Right cardiac atrium (tissue), 5 donors: ENCODE data around the gene TMEM184A. TPM values are rescaled to one million over a fixed set of nuclear protein-coding genes. Genes with fewer than 3 reads are reported as not detected.
"Not testable (repeated sequence)": the region's sequence is repeated elsewhere in the genome, so short reads cannot be mapped to it uniquely, and the experiment has no call there.

ENCODE experiments used
- ATAC-seq, 2 donors: fragments of 200-7000 bp; cut with Tn5 transposase; one replicate each; pipeline versions ENCODE4 v1.8.0 to v1.9.1; 2020; ENCODE audit warnings: moderate library complexity in 2 of 2, mild to moderate bottlenecking in 1 of 2
- DNase-seq, 3 donors: peaks; one replicate each; pipeline ENCODE4 v3.0.0-alpha.2; 2020
- H3K27ac ChIP-seq: one replicate; pipeline ENCODE4 v1.5.1; 2013; ENCODE audit warnings: mild to moderate bottlenecking, low read length, control low read depth, moderate library complexity
- H3K27me3 ChIP-seq: one replicate; pipeline ENCODE4 v1.6.1; 2013; ENCODE audit not compliant: control insufficient read depth, insufficient read depth
- H3K4me1 ChIP-seq: one replicate; pipeline ENCODE4 v1.6.1; 2013; ENCODE audit warnings: low read length; ENCODE audit not compliant: control insufficient read depth, insufficient read depth
- H3K4me3 ChIP-seq: one replicate; pipeline ENCODE4 v1.5.1; 2013; ENCODE audit warnings: low read length, control low read depth
- H3K9me3 ChIP-seq: one replicate; pipeline ENCODE4 v1.6.1; 2013; ENCODE audit warnings: low read length; ENCODE audit not compliant: control insufficient read depth
- WGBS: extraction: QIAGEN DNeasy Blood & Tissue Kit; methylation state at CpG from one replicate; pipeline ENCODE4 v1.1.7; 2013; 5-methylcytosine and 5-hydroxymethylcytosine counted together
- intact Hi-C, 4 donors: fragments of 100-400 bp; cut with DNase I; formaldehyde crosslinking; loops; one replicate each; pipeline versions ENCODE4 v1.11.0 to v1.14.0; 2022 to 2023
- polyA plus RNA-seq: library from polyadenylated mRNA; stranded (reverse); fragments of 200-250 nt; gene quantifications from one replicate; pipeline ENCODE4 v1.2.3, GENCODE V29; 2013
- total RNA-seq, 4 donors: library from RNA; stranded (reverse); fragmentation: NEBNext Ultra II Directional; extraction: Animal tissue kit (Norgen Biotek cat#: 25700); gene quantifications; one replicate each; pipeline ENCODE4 v1.2.1, GENCODE V29; 2021
- donor health status: healthy with polysubstance abuse.
- donor health status: DM: no; HTN: yes; CAD: no.
- donor health status: DM: no; HTN: no; CAD: no.
- donor health status: DM: no; HTN: yes; CAD: no; lungs with severe emphysema.
- donor health status: DM: yes; HTN: yes; CAD: no.

Gene TMEM184A
- total and polyA plus RNA-seq, 5 donors, result 0.26 to 0.62 (median 0.44) TPM; not detected in 1

GRCh38 chr7:1519322-1519922 is 36.6 kb downstream of the TMEM184A start:
- H3K27ac ChIP-seq, H3K9me3 ChIP-seq, ATAC-seq, H3K4me1 ChIP-seq, H3K4me3 ChIP-seq, H3K27me3 ChIP-seq, intact Hi-C loops: not testable (repeated sequence)
- 94% methylated on average over 12 of the region's 12 CpGs for WGBS
- DNase-seq, result peak in 1 of 3 donors; percentile 3

DNA sequence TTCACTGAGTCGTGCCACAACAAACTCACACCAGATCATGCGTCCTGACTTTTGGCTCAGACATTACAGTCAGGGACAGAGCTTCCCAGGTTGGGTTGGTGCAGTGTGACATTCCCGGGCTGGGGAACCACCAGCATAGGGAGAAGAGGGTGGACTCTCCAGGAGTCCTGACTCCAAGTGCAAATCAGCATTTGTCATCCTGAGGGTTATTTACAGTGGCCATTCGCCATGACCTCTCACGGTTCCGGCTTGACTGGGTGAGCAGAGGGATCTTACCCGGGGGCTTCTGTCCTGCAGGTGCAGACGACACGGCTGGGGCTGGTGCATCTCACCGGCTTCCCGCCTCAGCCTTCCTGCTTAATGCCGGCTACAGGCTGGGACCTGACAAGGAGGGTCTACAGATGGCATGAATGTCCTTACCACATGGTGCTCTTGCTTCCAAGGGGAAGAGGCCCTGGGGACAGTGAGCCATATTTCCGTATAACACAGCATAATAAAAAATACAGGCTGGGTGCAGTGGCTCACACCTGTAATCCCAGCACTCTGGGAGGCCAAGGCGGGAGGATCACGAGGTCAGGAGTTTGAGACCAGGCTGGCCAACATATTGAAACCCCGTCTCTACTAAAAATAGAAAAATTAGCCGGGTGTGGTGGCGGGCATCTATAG is 39.3 kb downstream of the TMEM184A start:
- ATAC-seq (no peak), DNase-seq (peak in 1 of 3 donors; percentile 14)
- intact Hi-C loops, result no loop called here
- 78% methylated on average over 18 of the region's 18 CpGs for WGBS
- no peaks in the 10 kb centered on the region for H3K9me3 ChIP-seq
- H3K4me3 ChIP-seq, result no peak overlapping the region
- H3K27me3 ChIP-seq, result no peaks in the 10 kb centered on the region
- H3K4me1 ChIP-seq, result peaks cover 3% of the 10 kb centered on the region
- H3K27ac ChIP-seq, result no peak overlapping the region

GRCh38 chr7:1515509-1515967 is 40.5 kb downstream of the TMEM184A start:
- intact Hi-C loops, result not testable (repeated sequence)

DNA sequence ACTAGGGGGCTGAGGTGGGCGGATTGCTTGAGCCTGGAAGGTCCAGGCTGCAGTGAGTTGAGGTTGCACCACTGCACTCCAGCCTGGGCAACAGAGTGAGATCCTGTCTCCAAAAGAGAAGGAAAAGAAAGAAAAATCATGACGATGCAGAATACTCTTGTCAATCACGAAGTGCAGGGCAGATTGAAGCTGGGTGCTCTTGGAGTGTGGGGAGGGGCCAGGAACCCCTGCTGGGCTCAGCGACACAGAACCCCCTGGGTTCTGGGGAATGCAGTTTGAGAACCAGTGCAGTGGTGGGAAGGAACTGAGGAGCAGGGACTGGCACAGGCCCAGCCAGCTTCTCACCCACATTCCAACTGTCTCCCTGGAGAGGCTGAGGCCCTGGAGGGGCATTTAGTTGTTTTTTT is 41.0 kb downstream of the TMEM184A start:
- WGBS, result 79% methylated on average over 4 of the region's 4 CpGs
- ATAC-seq, result no peak
- Histone ChIP-seq H3K27ac (no peak overlapping the region), H3K27me3 (no peaks in the 10 kb centered on the region), H3K4me3 (no peak overlapping the region), H3K4me1 (peaks cover 3% of the 10 kb centered on the region), H3K9me3 (no peaks in the 10 kb centered on the region)
- peak in 1 of 3 donors; percentile 37 for DNase-seq
- intact Hi-C loops, result no loop called here

More at GRCh38 chr7:1515509-1515967, 40.5 kb downstream of the TMEM184A start:
- not testable (repeated sequence) for ATAC-seq, H3K9me3 ChIP-seq, H3K4me3 ChIP-seq, H3K27ac ChIP-seq, H3K4me1 ChIP-seq, H3K27me3 ChIP-seq
- whole genome bisulfite sequencing, result 82% methylated on average over 17 of the region's 17 CpGs
- peak in 2 of 3 donors; percentile 11 to 23 for DNase-seq

- 85% methylated on average over 12 of the region's 12 CpGs for WGBS
- H3K27me3 ChIP-seq, result no peaks in the 10 kb centered on the region
- ATAC-seq (no peak), DNase-seq (peak in 1 of 3 donors; percentile 53)
- peaks cover 3% of the 10 kb centered on the region for H3K4me1 ChIP-seq
- no peak overlapping the region for H3K4me3 ChIP-seq
- no peaks in the 10 kb centered on the region for H3K9me3 ChIP-seq
- H3K27ac ChIP-seq, result peak overlapping the region; percentile 96
- intact Hi-C loops, result no loop called here
These were observed 41.6 kb downstream of the TMEM184A start for GRCh38 chr7:1514407-1514806.

DNA sequence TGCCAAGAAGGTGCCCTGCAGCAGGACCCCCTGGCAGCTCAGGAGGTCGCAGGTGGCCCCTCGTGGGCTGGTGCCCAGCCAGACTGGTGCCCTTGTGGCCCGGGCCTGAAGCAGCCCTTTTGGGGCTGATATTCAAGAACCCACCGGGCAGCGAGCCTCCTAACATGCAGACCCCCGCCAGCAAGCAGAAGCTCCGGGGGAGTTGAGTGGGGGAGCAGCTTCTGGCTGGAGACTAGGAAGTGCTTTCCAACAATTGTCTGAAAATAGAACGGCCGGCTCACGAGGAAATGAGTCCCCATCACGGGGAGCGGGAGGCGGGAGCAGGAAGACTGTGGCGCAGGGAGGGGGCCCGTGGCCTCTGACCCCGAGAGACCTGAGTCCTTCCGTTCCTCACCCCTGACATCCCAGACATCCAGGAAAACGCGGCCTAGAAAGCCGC is 42.3 kb downstream of the TMEM184A start:
- 9% methylated on average over 20 of the region's 20 CpGs for WGBS
- Histone ChIP-seq H3K4me1 (peaks cover 3% of the 10 kb centered on the region), H3K4me3 (no peak overlapping the region), H3K27ac (peak overlapping the region; percentile 96), H3K27me3 (no peaks in the 10 kb centered on the region), H3K9me3 (no peaks in the 10 kb centered on the region)
- intact Hi-C loops, result no loop called here
- ATAC-seq (peak; percentile 50 to 66), DNase-seq (peak; percentile 53 to 79 (median 71))

DNA sequence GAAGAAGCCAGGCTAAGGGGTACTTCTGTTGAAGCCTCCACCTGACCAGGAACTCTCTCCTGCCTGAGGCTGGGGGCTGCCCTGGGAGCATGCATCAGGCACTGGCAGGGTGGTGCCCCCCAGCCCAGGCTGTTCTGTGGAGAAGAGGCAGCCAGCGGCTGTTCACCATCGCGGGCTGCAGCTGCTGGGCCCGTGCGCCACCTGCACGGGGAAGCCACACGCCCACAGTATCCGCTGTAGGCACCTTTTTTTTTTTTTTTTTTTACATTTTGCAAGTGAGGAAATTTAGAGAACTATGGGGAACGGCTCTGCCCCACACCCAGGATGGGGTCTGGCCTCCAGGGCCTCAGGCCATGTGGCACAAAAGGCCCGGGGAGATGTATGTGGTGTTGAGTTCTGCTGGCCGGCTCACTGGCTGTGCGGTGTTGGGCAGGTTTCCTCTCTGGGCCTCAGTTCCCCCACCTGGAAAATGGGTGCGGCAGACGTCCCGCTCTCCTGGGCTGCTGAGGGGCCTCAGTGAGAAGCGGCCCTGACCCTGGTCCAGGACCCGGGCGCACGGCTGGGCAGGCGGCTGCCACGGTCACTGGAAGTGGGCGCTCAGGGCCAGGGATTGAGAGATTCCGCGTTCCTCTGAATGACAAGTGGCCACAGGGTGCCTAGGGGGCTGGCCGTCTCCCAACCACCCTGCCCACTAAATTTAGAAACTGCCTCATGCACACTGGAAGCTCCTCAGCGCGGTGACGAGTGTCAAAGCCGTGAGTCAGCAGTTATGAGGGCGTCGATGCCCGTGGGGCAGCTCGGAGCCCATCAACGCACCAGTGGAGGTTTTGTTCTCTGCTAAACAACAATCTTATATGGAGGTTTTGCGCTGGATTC is 43.0 kb downstream of the TMEM184A start:
- H3K4me3 ChIP-seq, result no peak overlapping the region
- peak; percentile 88 to 89 for ATAC-seq
- peak overlapping the region; percentile 96 for H3K27ac ChIP-seq
- H3K4me1 ChIP-seq, result peaks cover 3% of the 10 kb centered on the region
- no peaks in the 10 kb centered on the region for H3K27me3 ChIP-seq
- intact Hi-C loops, result no loop called here
- WGBS, result 42% methylated on average over 35 of the region's 35 CpGs
- H3K9me3 ChIP-seq, result no peaks in the 10 kb centered on the region
- DNase-seq, result peak; percentile 76 to 90 (median 89)

- WGBS, result 85% methylated on average over 30 of the region's 30 CpGs
- ATAC-seq (no peak), DNase-seq (peak in 2 of 3 donors; percentile 38 to 64)
- intact Hi-C loops, result no loop called here
- no peaks in the 10 kb centered on the region for H3K9me3 ChIP-seq
- peaks cover 3% of the 10 kb centered on the region for H3K4me1 ChIP-seq
- H3K27me3 ChIP-seq, result no peaks in the 10 kb centered on the region
- H3K4me3 ChIP-seq, result no peak overlapping the region
- no peak overlapping the region for H3K27ac ChIP-seq
These were observed 44.3 kb downstream of the TMEM184A start for GRCh38 chr7:1511444-1512422.

GRCh38 chr7:1510780-1511154 is 45.2 kb downstream of the TMEM184A start:
- ATAC-seq (no peak), DNase-seq (peak in 2 of 3 donors; percentile 39 to 41)
- no peak overlapping the region for H3K4me3 ChIP-seq
- intact Hi-C loops, result no loop called here
- no peak overlapping the region for H3K27ac ChIP-seq
- WGBS, result 72% methylated on average over 16 of the region's 16 CpGs
- H3K9me3 ChIP-seq, result no peaks in the 10 kb centered on the region
- H3K4me1 ChIP-seq, result peaks cover 3% of the 10 kb centered on the region
- no peaks in the 10 kb centered on the region for H3K27me3 ChIP-seq

- WGBS, result 90% methylated on average over 14 of the region's 14 CpGs
- no peak overlapping the region for H3K4me3 ChIP-seq
- peak in 2 of 3 donors; percentile 47 for DNase-seq
- no peaks in the 10 kb centered on the region for H3K9me3 ChIP-seq
- H3K4me1 ChIP-seq, result peaks cover under 1% of the 10 kb centered on the region
- no peaks in the 10 kb centered on the region for H3K27me3 ChIP-seq
- intact Hi-C loops, result loop anchor here in 1 of 4 donors (10.0 kb wide), 1 partner anchor 56 kb away; no protein-coding TSS in a partner anchor
- no peak for ATAC-seq
- H3K27ac ChIP-seq, result no peak overlapping the region
These were observed 46.8 kb downstream of the TMEM184A start for GRCh38 chr7:1509226-1509625.
